B cell (primary cell): ENCODE data around the gene PHACTR1. TPM values are rescaled to one million over a fixed set of nuclear protein-coding genes. Genes with fewer than 3 reads are reported as not detected.

ENCODE experiments used
- ATAC-seq: fragments of 200-7000 bp; cut with Tn5 transposase; one replicate; pipeline ENCODE4 v1.10.0; 2021; ENCODE audit warnings: low read depth, mild to moderate bottlenecking, moderate number of reproducible peaks, moderate library complexity
- CTCF ChIA-PET: fragments of 350-600 bp; sonication (Branson Sonifier 250); formaldehyde crosslinking; loops from one replicate; lab custom pipeline; 2021; ENCODE audit warnings: antibody characterized with exemption, inconsistent platforms; lab: Charles Lee
- POLR2A ChIA-PET: fragments of 350-600 bp; sonication (Branson Sonifier 250); formaldehyde crosslinking; loops from one replicate; lab custom pipeline; 2021; ENCODE audit warnings: antibody characterized with exemption; lab: Charles Lee
- DNase-seq: peaks from one replicate; pipeline ENCODE4 v3.0.0; 2013
- H2AFZ ChIP-seq: 2 replicates; pipeline ENCODE4 v1.6.1; 2012; ENCODE audit warnings: mild to moderate bottlenecking, low read depth, low read length; ENCODE audit not compliant: insufficient read depth, poor library complexity, severe bottlenecking
- H3K27ac ChIP-seq, 2 donors: 1 replicate in 1 of 2; 2 replicates in 1 of 2; pipeline ENCODE4 v1.5.1; 2012 to 2013; ENCODE audit warnings: low read length in 2 of 2, mild to moderate bottlenecking in 2 of 2, moderate library complexity in 1 of 2
- H3K27me3 ChIP-seq, 4 experiments: fragments of 200-600 bp in 1 of 4; sonication (generic) in 1 of 4; replicated peaks in 1 of 4; 1 replicate in 2 of 4; 2 replicates in 2 of 4; pipeline versions ENCODE4 v1.6.1 to v1.7.0; 2013 to 2016; ENCODE audit warnings: low read length in 3 of 4, mild to moderate bottlenecking in 2 of 4, mixed read lengths in 1 of 4, moderate library complexity in 1 of 4; ENCODE audit not compliant: insufficient read depth in 4 of 4, control insufficient read depth in 3 of 4; ENCODE audit errors: control extremely low read depth in 1 of 4
- H3K36me3 ChIP-seq, 2 experiments: replicated peaks in 1 of 2; 1 replicate in 1 of 2; 2 replicates in 1 of 2; pipeline versions ENCODE4 v1.6.1 to v1.7.1; 2013; ENCODE audit warnings: low read length in 1 of 2; ENCODE audit not compliant: insufficient read depth in 2 of 2, control insufficient read depth in 1 of 2; ENCODE audit errors: control extremely low read depth in 1 of 2, extremely low read depth in 1 of 2
- H3K4me1 ChIP-seq, 2 donors: fragments of 200-600 bp in 1 of 2; sonication (generic) in 1 of 2; 1 replicate in 1 of 2; 2 replicates in 1 of 2; pipeline versions ENCODE4 v1.5.1 to v1.6.1; 2013 to 2017; ENCODE audit warnings: low read length in 2 of 2; ENCODE audit not compliant: control insufficient read depth in 2 of 2, insufficient read depth in 2 of 2
- H3K4me2 ChIP-seq: replicated peaks from 2 replicates; pipeline ENCODE3; 2012; ENCODE audit warnings: mild to moderate bottlenecking, low read depth, low read length; ENCODE audit not compliant: poor library complexity, severe bottlenecking
- H3K4me3 ChIP-seq, 5 experiments: fragments of 200-600 bp in 1 of 5; sonication (generic) in 1 of 5; 1 replicate in 3 of 5; 2 replicates in 2 of 5; pipeline versions ENCODE4 v1.5.1 to v1.7.0; 2011 to 2016; ENCODE audit warnings: low read length in 4 of 5, mild to moderate bottlenecking in 4 of 5, low read depth in 2 of 5, control low read depth in 1 of 5, moderate library complexity in 1 of 5; ENCODE audit not compliant: insufficient read depth in 1 of 5; ENCODE audit errors: control extremely low read depth in 1 of 5, extremely low read depth in 1 of 5
- H3K79me2 ChIP-seq: fragments of 200-600 bp; sonication (generic); one replicate; pipeline ENCODE4 v1.6.0; 2016; ENCODE audit warnings: low read length; ENCODE audit not compliant: control insufficient read depth, insufficient read depth
- H3K9ac ChIP-seq: fragments of 200-600 bp; sonication (generic); 2 replicates; pipeline ENCODE4 v1.6.1; 2017; ENCODE audit warnings: mild to moderate bottlenecking, low read length, moderate library complexity
- H3K9me3 ChIP-seq, 3 donors: one replicate each; pipeline versions ENCODE4 v1.6.1 to v1.7.1; 2013; ENCODE audit warnings: low read length in 2 of 3; ENCODE audit not compliant: control insufficient read depth in 2 of 3, insufficient read depth in 1 of 3; ENCODE audit errors: control extremely low read depth in 1 of 3
- H4K20me1 ChIP-seq: 2 replicates; pipeline ENCODE4 v1.6.0; 2012; ENCODE audit warnings: mild to moderate bottlenecking, low read length; ENCODE audit not compliant: insufficient read depth, control insufficient read depth, poor library complexity, severe bottlenecking
- H3K27ac Mint-ChIP-seq: one replicate; pipeline ENCODE4 v1.8.0; 2021; ENCODE audit warnings: mixed read lengths
- H3K27me3 Mint-ChIP-seq: one replicate; pipeline ENCODE4 v1.8.0; 2021; ENCODE audit warnings: mixed read lengths
- H3K4me1 Mint-ChIP-seq: one replicate; pipeline ENCODE4 v1.8.0; 2021; ENCODE audit warnings: mixed read lengths
- H3K4me3 Mint-ChIP-seq: one replicate; pipeline ENCODE4 v1.8.0; 2021; ENCODE audit warnings: mixed read lengths
- H3K9me3 Mint-ChIP-seq: one replicate; pipeline ENCODE4 v1.8.0; 2022; ENCODE audit warnings: mixed read lengths; ENCODE audit not compliant: insufficient read depth
- CTCF ChIP-seq: fragments of 200-600 bp; IDR thresholded peaks from one replicate; pipeline ENCODE4 v1.8.0; 2022; ENCODE audit warnings: antibody characterized with exemption, mild to moderate bottlenecking
- EZH2 ChIP-seq: IDR thresholded peaks from 2 replicates; pipeline ENCODE4 v1.6.1; 2012; ENCODE audit warnings: borderline replicate concordance, low read depth, mild to moderate bottlenecking, moderate library complexity, low read length; ENCODE audit not compliant: insufficient read depth, poor library complexity, severe bottlenecking
- WGBS: methylation state at CpG from one replicate; pipeline ENCODE4 v1.1.5; 2013; ENCODE audit warnings: missing lambda C conversion rate; ENCODE audit not compliant: insufficient coverage; 5-methylcytosine and 5-hydroxymethylcytosine counted together
- intact Hi-C: fragments of 100-400 bp; cut with micrococcal nuclease; formaldehyde crosslinking; loops from one replicate; pipeline ENCODE4 v1.10.0; 2022
- polyA plus RNA-seq: library from polyadenylated mRNA; depleted of rRNA; stranded (reverse); fragments of >200 nt; gene quantifications from 2 replicates; pipeline ENCODE4 v1.2.3, GENCODE V29; 2012
- total RNA-seq, 2 donors: library from RNA; stranded (reverse); fragments of 120-200 nt in 1 of 2; gene quantifications; 1 replicate in 1 of 2; 2 replicates in 1 of 2; pipeline versions ENCODE4 v1.2.3 to v1.2.4, GENCODE V29; 2013 to 2022

PHACTR1 gene
- total and polyA plus RNA-seq, 2 donors (not counting 1 experiment from before 2014, with no cell fraction given): 30.2 to 129 TPM

- H3K36me3 ChIP-seq: no peaks in the 10 kb centered on the region
- no peak overlapping the region for H3K27ac ChIP-seq
- Mint-ChIP-seq H3K9me3 (no peaks in the 10 kb centered on the region), H3K4me1 (no peaks in the 10 kb centered on the region), H3K27me3 (peaks cover 28% of the 10 kb centered on the region), H3K4me3 (no peak overlapping the region), H3K27ac (no peak overlapping the region)
- intact Hi-C loops: no loop called here
- no peaks in the 10 kb centered on the region for H3K79me2 ChIP-seq
- H3K4me3 ChIP-seq: no peak overlapping the region
- no peak overlapping the region for H3K9ac ChIP-seq
- no peaks in the 10 kb centered on the region for H4K20me1 ChIP-seq
- no peak overlapping the region for H3K4me2 ChIP-seq
- ATAC-seq (no peak), DNase-seq (no peak)
- no peaks in the 10 kb centered on the region for H3K4me1 ChIP-seq
- WGBS: no CpG with 5 or more reads among the region's 3 CpGs
- ChIA-PET POLR2A (no interaction called here), CTCF (interaction anchor here (0.5 kb wide), 1 partner anchor 87 kb away, joined by 3 read pairs; no protein-coding TSS in a partner anchor)
- H3K9me3 ChIP-seq: peaks cover 0 to 2% (median 0%) of the 10 kb centered on the region in 3 donors
- TF ChIP-seq EZH2 (no peak), CTCF (no peak)
- H3K27me3 ChIP-seq: peaks cover 0 to 5% (median 2%) of the 10 kb centered on the region in 4 experiments
- H2AFZ ChIP-seq: no peak overlapping the region
These were observed 274.9 kb downstream of the PHACTR1 start for GRCh38 chr6:12991435-12991834.

GRCh38 chr6:12992770-12993169 is 276.2 kb downstream of the PHACTR1 start:
- Mint-ChIP-seq H3K4me3 (no peak overlapping the region), H3K27ac (no peak overlapping the region), H3K4me1 (no peaks in the 10 kb centered on the region), H3K27me3 (peaks cover 28% of the 10 kb centered on the region), H3K9me3 (no peaks in the 10 kb centered on the region)
- Histone ChIP-seq H2AFZ (no peak overlapping the region), H3K9me3 (peaks cover 0 to 2% (median 0%) of the 10 kb centered on the region in 3 donors), H3K27ac (no peak overlapping the region), H3K4me1 (no peaks in the 10 kb centered on the region), H3K4me2 (no peak overlapping the region), H3K79me2 (no peaks in the 10 kb centered on the region), H4K20me1 (no peaks in the 10 kb centered on the region), H3K36me3 (no peaks in the 10 kb centered on the region), H3K9ac (no peak overlapping the region), H3K4me3 (no peak overlapping the region), H3K27me3 (peaks cover 0 to 5% (median 2%) of the 10 kb centered on the region in 4 experiments)
- DNase-seq: no peak
- ChIA-PET POLR2A (no interaction called here), CTCF (interaction anchor here (0.5 kb wide), 1 partner anchor 103 kb away, joined by 5 read pairs; no protein-coding TSS in a partner anchor)
- ATAC-seq: no peak
- WGBS: 100% methylated on average over 3 of the region's 7 CpGs
- TF ChIP-seq CTCF (no peak), EZH2 (no peak)
- intact Hi-C loops: no loop called here
